OCI-LY7 (cell line): ENCODE measurements around the gene ASMTL. TPM values are rescaled to one million over a fixed set of nuclear protein-coding genes. Genes with fewer than 3 reads are reported as not detected.
A peak's percentile ranks its signal among the peaks of the same experiment; 100 is the strongest.
"Not testable (repeated sequence)": the region's sequence is repeated elsewhere in the genome, so short reads cannot be mapped to it uniquely, and the experiment has no call there.

ENCODE experiments used
- BruUV-seq: library from RNA; stranded (reverse); fragments of 400-500 nt; replicated peaks from 2 replicates; lab custom pipeline; 2021; lab: Mats Ljungman, UMichigan
- CTCF ChIA-PET: fragments of 300-600 bp; sonication (Branson Sonifier 250); formaldehyde crosslinking; loops from one replicate; lab custom pipeline; 2022; ENCODE audit warnings: antibody characterized with exemption; ENCODE audit not compliant: unreplicated experiment; lab: Charles Lee
- POLR2A ChIA-PET: fragments of 300-600 bp; sonication (Branson Sonifier 250); formaldehyde crosslinking; loops from one replicate; lab custom pipeline; 2022; ENCODE audit warnings: antibody characterized with exemption; lab: Charles Lee
- DNase-seq: peaks from one replicate; pipeline ENCODE4 v3.0.0-alpha.2; 2015; ENCODE audit warnings: low spot score
- H2AFZ ChIP-seq: fragments of 200-600 bp; sonication (generic), shearing (Covaris generic); 2 replicates; pipeline ENCODE4 v1.6.1; 2014; ENCODE audit warnings: mild to moderate bottlenecking, antibody characterized with exemption, low read length, moderate library complexity
- H3K27ac ChIP-seq: fragments of 200-600 bp; sonication (generic); 2 replicates; pipeline ENCODE4 v1.5.1; 2014; ENCODE audit warnings: mixed run types, low read depth, mild to moderate bottlenecking, moderate library complexity, low read length, inconsistent platforms; ENCODE audit not compliant: poor library complexity, severe bottlenecking
- H3K36me3 ChIP-seq: fragments of 200-600 bp; sonication (generic); 2 replicates; pipeline ENCODE4 v1.6.1; 2014; ENCODE audit warnings: mild to moderate bottlenecking, antibody characterized with exemption, low read length, moderate library complexity, mixed read lengths; ENCODE audit not compliant: insufficient read depth
- H3K4me1 ChIP-seq: fragments of 200-600 bp; sonication (generic); 2 replicates; pipeline ENCODE4 v1.5.1; 2014; ENCODE audit warnings: mild to moderate bottlenecking, low read length; ENCODE audit not compliant: insufficient read depth, poor library complexity, severe bottlenecking
- H3K4me2 ChIP-seq: fragments of 200-600 bp; sonication (generic); 2 replicates; pipeline ENCODE4 v1.6.1; 2014; ENCODE audit warnings: mild to moderate bottlenecking, low read length
- H3K4me3 ChIP-seq: fragments of 200-600 bp; sonication (generic); 2 replicates; pipeline ENCODE4 v1.5.1; 2014; ENCODE audit warnings: mild to moderate bottlenecking, low read depth, low read length; ENCODE audit not compliant: poor library complexity, severe bottlenecking
- H3K79me2 ChIP-seq: fragments of 200-600 bp; sonication (generic); 2 replicates; pipeline ENCODE4 v1.6.1; 2016; ENCODE audit warnings: low read depth, mild to moderate bottlenecking, low read length, moderate library complexity, mixed read lengths; ENCODE audit not compliant: insufficient read depth
- H3K9me2 ChIP-seq: fragments of 200-600 bp; sonication (generic); 2 replicates; pipeline ENCODE4 v1.6.1; 2016; ENCODE audit warnings: mild to moderate bottlenecking, low read length, mixed read lengths; ENCODE audit not compliant: insufficient read depth
- H3K9me3 ChIP-seq: fragments of 200-600 bp; sonication (generic); 2 replicates; pipeline ENCODE4 v1.6.1; 2014; ENCODE audit warnings: mild to moderate bottlenecking, mixed run types, low read length, mixed read lengths
- H4K20me1 ChIP-seq: fragments of 200-600 bp; sonication (generic); 2 replicates; pipeline ENCODE4 v1.6.1; 2014; ENCODE audit warnings: mild to moderate bottlenecking, antibody characterized with exemption, low read length, moderate library complexity, mixed read lengths; ENCODE audit not compliant: insufficient read depth
- EZH2phosphoT487 ChIP-seq: fragments of 200-600 bp; sonication (generic); IDR thresholded peaks from 2 replicates; pipeline ENCODE4 v1.6.1; 2018; ENCODE audit warnings: low read depth, borderline replicate concordance, mild to moderate bottlenecking, mixed run types, antibody characterized with exemption, low read length, moderate library complexity, mixed read lengths
- intact Hi-C: fragments of 100-400 bp; cut with micrococcal nuclease; formaldehyde crosslinking; loops from one replicate; pipeline ENCODE4 v1.10.0; 2022; ENCODE audit not compliant: unreplicated experiment
- total RNA-seq, 2 experiments: library from RNA; depleted of rRNA in 1 of 2; stranded (reverse); fragments of >200 nt in 1 of 2; shearing (Covaris generic) in 1 of 2; gene quantifications; 2 replicates each; pipeline ENCODE4 v1.2.3, GENCODE V29; 2014 to 2022
- TF ChIP-seq, protein P1 (sequence below): fragments of 200-600 bp; sonication (generic); conservative IDR thresholded peaks from 2 replicates; pipeline ENCODE4 v1.5.1; 2014; ENCODE audit warnings: mild to moderate bottlenecking, antibody characterized with exemption, low read length, moderate library complexity, mixed read lengths

The ASMTL gene
- total RNA-seq, 2 experiments from 2014 or later: 17.2 to 37.0 TPM

DNA sequence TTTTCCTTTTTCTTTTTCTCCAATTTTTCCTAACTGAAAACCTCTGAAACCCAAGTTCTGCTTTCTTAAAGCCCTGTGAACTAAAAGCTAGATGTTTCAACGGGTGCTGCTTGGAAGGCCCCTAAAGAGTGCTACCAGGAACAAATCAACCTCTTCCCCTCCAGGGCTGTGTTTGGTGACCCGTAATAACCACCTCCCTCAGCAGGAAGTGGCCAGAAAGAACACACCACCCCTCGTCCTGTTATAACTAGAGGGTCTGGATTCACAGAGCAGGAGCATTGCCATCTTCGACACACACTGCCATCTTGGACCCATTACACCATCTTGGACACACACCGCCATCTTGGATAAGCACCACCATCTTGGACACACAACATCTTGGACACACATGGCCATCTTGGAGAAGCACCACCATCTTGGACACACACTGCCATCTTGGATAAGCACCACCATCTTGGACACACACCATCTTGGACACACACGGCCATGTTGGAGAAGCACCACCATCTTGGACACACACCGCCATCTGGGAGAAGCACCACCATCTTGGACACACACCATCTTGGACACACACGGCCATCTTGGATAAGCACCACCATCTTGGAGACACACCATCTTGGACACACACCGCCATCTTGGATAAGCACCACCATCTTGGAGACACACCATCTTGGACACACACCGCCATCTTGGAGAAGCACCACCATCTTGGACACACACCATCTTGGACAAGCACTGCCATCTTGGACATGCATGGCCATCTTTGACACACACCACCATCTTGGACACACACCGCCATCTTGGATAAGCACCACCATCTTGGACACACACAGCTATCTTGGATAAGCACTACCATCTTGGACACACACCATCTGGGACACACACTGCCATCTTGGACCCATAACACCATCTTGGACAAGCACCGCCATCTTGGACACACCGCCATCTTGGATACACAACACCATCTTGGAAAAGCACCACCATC is 5.4 kb downstream of the ASMTL start:
- DNase-seq, POLR2A ChIA-PET, CTCF ChIA-PET, H3K4me3 ChIP-seq, BruUV-seq, H3K4me2 ChIP-seq, H2AFZ ChIP-seq, H3K4me1 ChIP-seq, H3K9me2 ChIP-seq, H4K20me1 ChIP-seq, intact Hi-C loops: not testable (repeated sequence)
- H3K79me2 ChIP-seq: peaks cover 44% of the 10 kb centered on the region
- H3K27ac ChIP-seq: peak overlapping the region; percentile 23
- peaks cover 14% of the 10 kb centered on the region for H3K9me3 ChIP-seq
- peaks cover 57% of the 10 kb centered on the region for H3K36me3 ChIP-seq

DNA sequence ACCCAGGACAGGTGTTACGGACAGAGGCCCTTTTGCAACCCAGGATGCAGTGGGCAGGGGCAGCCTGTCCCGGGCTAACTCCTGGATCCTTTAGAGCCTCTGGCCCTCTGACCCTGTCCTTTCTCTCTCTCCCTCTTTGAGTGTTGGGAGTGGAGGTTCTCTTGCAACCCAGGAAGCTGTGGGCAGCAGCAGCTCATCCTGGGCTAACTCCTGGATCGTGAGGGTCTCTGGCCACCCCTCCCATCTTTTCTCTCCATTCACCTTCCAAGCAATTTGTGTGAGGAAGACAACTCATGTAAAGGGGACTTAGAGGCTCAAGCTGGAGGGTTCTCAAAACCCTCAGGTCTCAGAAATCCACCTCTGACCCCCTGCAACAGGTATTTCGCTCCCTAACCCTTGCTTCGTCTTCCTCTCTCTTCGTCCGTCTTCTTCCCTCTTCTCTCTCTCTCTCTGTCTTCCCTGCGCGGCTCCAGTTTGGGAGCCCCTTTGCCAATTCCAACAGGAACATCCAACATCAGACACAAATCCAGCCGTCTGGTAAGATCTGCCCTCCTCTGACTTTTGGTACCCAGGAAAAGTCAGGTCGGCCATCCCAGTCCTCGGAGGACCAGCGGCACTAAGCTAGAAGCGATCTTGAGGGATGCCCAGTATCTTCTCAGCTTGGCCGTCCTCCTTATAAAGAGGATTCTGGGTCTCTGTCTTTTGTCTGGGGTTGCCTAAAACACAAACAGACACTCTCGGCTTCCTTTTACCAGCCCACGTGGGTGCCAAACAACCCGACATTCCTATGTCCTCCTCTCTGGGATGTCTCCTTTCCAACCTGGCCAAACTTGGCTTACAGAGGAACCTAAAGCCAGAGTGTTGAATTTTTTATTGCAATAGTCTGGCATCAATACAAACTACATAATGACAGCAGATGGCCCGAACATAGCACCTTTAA is 7.9 kb downstream of the ASMTL start:
- no peaks in the 10 kb centered on the region for H4K20me1 ChIP-seq

DNA sequence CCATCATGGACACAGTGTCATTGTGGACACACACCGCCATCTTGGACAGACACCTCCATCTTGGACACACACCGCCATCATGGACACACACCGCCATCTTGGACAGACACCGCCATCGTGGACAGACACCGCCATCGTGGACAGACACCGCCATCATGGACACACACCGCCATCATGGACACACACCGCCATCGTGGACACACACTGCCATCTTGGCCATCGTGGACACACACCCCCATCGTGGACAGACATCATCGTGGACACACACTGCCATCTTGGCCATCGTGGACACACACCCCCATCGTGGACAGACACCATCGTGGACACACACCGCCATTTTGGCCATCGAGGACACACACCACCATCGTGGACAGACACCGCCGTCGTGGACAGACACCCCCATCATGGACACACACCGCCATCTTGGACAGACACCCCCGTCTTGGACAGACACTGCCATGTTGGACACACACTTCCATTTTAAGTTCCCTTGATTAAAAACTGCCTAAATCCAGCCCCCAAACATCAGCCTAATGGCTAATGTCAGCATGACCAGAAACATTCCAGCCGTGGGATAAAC is 9.1 kb downstream of the ASMTL start:
- Histone ChIP-seq H3K36me3 (peaks cover 61% of the 10 kb centered on the region), H3K79me2 (peaks cover 7% of the 10 kb centered on the region; the same call in 1 of the 2 replicates), H3K9me3 (peaks cover 7% of the 10 kb centered on the region), H3K4me2 (no peak overlapping the region), H3K9me2 (no peaks in the 10 kb centered on the region), H3K4me1 (no peaks in the 10 kb centered on the region), H4K20me1 (no peaks in the 10 kb centered on the region), H2AFZ (no peak overlapping the region), H3K27ac (no peak overlapping the region), H3K4me3 (no peak overlapping the region)
- no TSS peak for BruUV-seq
- POLR2A ChIA-PET: no interaction called here
- DNase-seq: no peak
- intact Hi-C loops: no loop called here
- CTCF ChIA-PET: no interaction called here
- TF ChIP-seq, protein P1, sequence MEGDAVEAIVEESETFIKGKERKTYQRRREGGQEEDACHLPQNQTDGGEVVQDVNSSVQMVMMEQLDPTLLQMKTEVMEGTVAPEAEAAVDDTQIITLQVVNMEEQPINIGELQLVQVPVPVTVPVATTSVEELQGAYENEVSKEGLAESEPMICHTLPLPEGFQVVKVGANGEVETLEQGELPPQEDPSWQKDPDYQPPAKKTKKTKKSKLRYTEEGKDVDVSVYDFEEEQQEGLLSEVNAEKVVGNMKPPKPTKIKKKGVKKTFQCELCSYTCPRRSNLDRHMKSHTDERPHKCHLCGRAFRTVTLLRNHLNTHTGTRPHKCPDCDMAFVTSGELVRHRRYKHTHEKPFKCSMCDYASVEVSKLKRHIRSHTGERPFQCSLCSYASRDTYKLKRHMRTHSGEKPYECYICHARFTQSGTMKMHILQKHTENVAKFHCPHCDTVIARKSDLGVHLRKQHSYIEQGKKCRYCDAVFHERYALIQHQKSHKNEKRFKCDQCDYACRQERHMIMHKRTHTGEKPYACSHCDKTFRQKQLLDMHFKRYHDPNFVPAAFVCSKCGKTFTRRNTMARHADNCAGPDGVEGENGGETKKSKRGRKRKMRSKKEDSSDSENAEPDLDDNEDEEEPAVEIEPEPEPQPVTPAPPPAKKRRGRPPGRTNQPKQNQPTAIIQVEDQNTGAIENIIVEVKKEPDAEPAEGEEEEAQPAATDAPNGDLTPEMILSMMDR: no peak
- TF ChIP-seq EZH2phosphoT487: no peak

More for the DNA sequence above, 7.9 kb downstream of the ASMTL start:
- Histone ChIP-seq H3K4me1 (no peaks in the 10 kb centered on the region), H3K27ac (no peak overlapping the region), H3K9me2 (no peaks in the 10 kb centered on the region), H2AFZ (no peak overlapping the region), H3K4me3 (no peak overlapping the region), H3K9me3 (peaks cover 14% of the 10 kb centered on the region), H3K79me2 (peaks cover 20% of the 10 kb centered on the region), H3K4me2 (no peak overlapping the region), H3K36me3 (peaks cover 64% of the 10 kb centered on the region)
- ChIA-PET POLR2A (no interaction called here), CTCF (no interaction called here)
- no peak for DNase-seq
- intact Hi-C loops: no loop called here
- no peak for TF ChIP-seq EZH2phosphoT487
- TF ChIP-seq, protein P1: no peak
- BruUV-seq: no TSS peak
